ENCODE measurements around the gene GABRG3.

GABRG3 gene

GRCh38 chr15:26950001-26950400, 21.0 kb upstream of the GABRG3 start:
- no peak for DNase-seq (ENCODE audit: low read depth in 1 of 2, low spot score in 1 of 2)
- Histone ChIP-seq H3K27me3 (ENCODE audit: insufficient read depth, poor library complexity, severe bottlenecking) (no peaks in the 10 kb centered on the region), H3K4me3 (replicated peaks; ENCODE audit: insufficient read depth, low read length) (no peak overlapping the region), H3K27ac (replicated peaks) (no peak overlapping the region)
- no peak for TF ChIP-seq SPI1 (IDR thresholded peaks at IDR 0.05; ENCODE audit: borderline replicate concordance, low read depth)
- no peak for TF ChIP-seq POLR2AphosphoS5 (IDR thresholded peaks at IDR 0.05; ENCODE audit: low read depth)
- no peak for TF ChIP-seq GABPA (IDR thresholded peaks at IDR 0.05; ENCODE audit: low read depth)
- TF ChIP-seq CTCF (IDR thresholded peaks at IDR 0.05; ENCODE audit: insufficient read depth, low read length): no peak

GRCh38 chr15:26954403-26954802, 16.6 kb upstream of the GABRG3 start:
- no peaks in the 10 kb centered on the region for H3K27me3 ChIP-seq (ENCODE audit: insufficient read depth, poor library complexity, severe bottlenecking)
- no peak for DNase-seq (ENCODE audit: low read depth in 1 of 2, low spot score in 1 of 2)
- no peak overlapping the region for H3K27ac ChIP-seq (replicated peaks)
- TF ChIP-seq GABPA (IDR thresholded peaks at IDR 0.05; ENCODE audit: low read depth) (no peak), REST (IDR thresholded peaks at IDR 0.05; ENCODE audit: insufficient replicate concordance, low read depth) (no peak), POLR2AphosphoS5 (IDR thresholded peaks at IDR 0.05; ENCODE audit: low read depth) (no peak), SPI1 (IDR thresholded peaks at IDR 0.05; ENCODE audit: borderline replicate concordance, low read depth) (no peak), CTCF (IDR thresholded peaks at IDR 0.05; ENCODE audit: insufficient read depth, low read length) (no peak)
- no peak overlapping the region for H3K4me3 ChIP-seq (replicated peaks; ENCODE audit: insufficient read depth, low read length)

GRCh38 chr15:26967719-26968269, 3.2 kb upstream of the GABRG3 start:
- H3K27me3 ChIP-seq (ENCODE audit: insufficient read depth, poor library complexity, severe bottlenecking): peaks cover 13% of the 10 kb centered on the region
- DNase-seq (ENCODE audit: low read depth in 1 of 2, low spot score in 1 of 2): no peak
- TF ChIP-seq REST (IDR thresholded peaks at IDR 0.05; ENCODE audit: insufficient replicate concordance, low read depth) (no peak), CTCF (IDR thresholded peaks at IDR 0.05; ENCODE audit: insufficient read depth, low read length) (no peak), POLR2AphosphoS5 (IDR thresholded peaks at IDR 0.05; ENCODE audit: low read depth) (no peak), SPI1 (IDR thresholded peaks at IDR 0.05; ENCODE audit: borderline replicate concordance, low read depth) (no peak), GABPA (IDR thresholded peaks at IDR 0.05; ENCODE audit: low read depth) (no peak)
- no peak overlapping the region for H3K27ac ChIP-seq (replicated peaks)
- H3K4me3 ChIP-seq (replicated peaks; ENCODE audit: insufficient read depth, low read length): no peak overlapping the region

- Histone ChIP-seq H3K27me3 (ENCODE audit: insufficient read depth, poor library complexity, severe bottlenecking) (peaks cover 13% of the 10 kb centered on the region), H3K27ac (replicated peaks) (no peak overlapping the region), H3K4me3 (replicated peaks; ENCODE audit: insufficient read depth, low read length) (no peak overlapping the region)
- no peak for TF ChIP-seq SPI1 (IDR thresholded peaks at IDR 0.05; ENCODE audit: borderline replicate concordance, low read depth)
- DNase-seq (ENCODE audit: low read depth in 1 of 2, low spot score in 1 of 2): no peak
These were observed 2.2 kb upstream of the GABRG3 start for GRCh38 chr15:26968806-26969205.

Measured in HL-60 (cell line).